Panc1 (cell line): ENCODE data around the gene FGD2. TPM values are rescaled to one million over a fixed set of nuclear protein-coding genes. Genes with fewer than 3 reads are reported as not detected.
A peak's percentile ranks its signal among the peaks of the same experiment; 100 is the strongest.

Source experiments
- ATAC-seq: fragments of 200-7000 bp; cut with Tn5 transposase; 2 replicates; pipeline ENCODE4 v1.9.1; 2020; ENCODE audit warnings: mild to moderate bottlenecking, moderate library complexity
- BruUV-seq: library from RNA; stranded (reverse); fragments of 400-500 nt; replicated peaks from 2 replicates; lab custom pipeline; 2021; lab: Mats Ljungman, UMichigan
- CTCF ChIA-PET: fragments of 300-600 bp; sonication (Branson Sonifier 250); formaldehyde crosslinking; loops from one replicate; lab custom pipeline; 2022; ENCODE audit warnings: antibody characterized with exemption; lab: Charles Lee
- POLR2A ChIA-PET: fragments of 300-600 bp; sonication (Branson Sonifier 250); formaldehyde crosslinking; loops from one replicate; lab custom pipeline; 2022; ENCODE audit warnings: antibody characterized with exemption; lab: Charles Lee
- DNase-seq: peaks from one replicate; pipeline ENCODE4 v3.0.0-alpha.2; 2010; ENCODE audit warnings: low read depth, low spot score
- H3K27ac ChIP-seq: 2 replicates; pipeline ENCODE4 v1.5.1; 2011; ENCODE audit warnings: mild to moderate bottlenecking, low read length, inconsistent platforms
- H3K27me3 ChIP-seq: fragments of 200-500 bp; sonication (Bioruptor generic); 2 replicates; pipeline ENCODE4 v1.6.0; 2014; ENCODE audit warnings: low read length, inconsistent platforms; ENCODE audit not compliant: control insufficient read depth, insufficient read depth
- H3K36me3 ChIP-seq: fragments of 200-500 bp; sonication (Bioruptor generic); 2 replicates; pipeline ENCODE4 v1.5.1; 2014; ENCODE audit warnings: inconsistent platforms, mild to moderate bottlenecking, low read length, moderate library complexity; ENCODE audit not compliant: control insufficient read depth, insufficient read depth
- H3K4me1 ChIP-seq: 2 replicates; pipeline ENCODE4 v1.5.1; 2011; ENCODE audit warnings: inconsistent platforms, mild to moderate bottlenecking, low read length, moderate library complexity; ENCODE audit not compliant: control insufficient read depth, insufficient read depth
- H3K4me3 ChIP-seq, 2 experiments: 2 replicates each; pipeline ENCODE4 v1.5.1; 2011 to 2012; ENCODE audit warnings: low read depth in 2 of 2, low read length in 2 of 2, mild to moderate bottlenecking in 2 of 2, inconsistent platforms in 1 of 2, moderate library complexity in 1 of 2
- H3K9me3 ChIP-seq: fragments of 200-500 bp; sonication (Bioruptor generic); 2 replicates; pipeline ENCODE4 v1.5.1; 2014; ENCODE audit warnings: low read depth, mild to moderate bottlenecking, inconsistent platforms, low read length, moderate library complexity; ENCODE audit not compliant: control insufficient read depth, insufficient read depth
- POLR2AphosphoS5 ChIP-seq: IDR thresholded peaks from 2 replicates; pipeline ENCODE4 v1.6.1; 2012; ENCODE audit warnings: mild to moderate bottlenecking, low read depth, low read length, moderate library complexity
- SIN3A ChIP-seq: IDR thresholded peaks from 2 replicates; pipeline ENCODE4 v1.6.1; 2012; ENCODE audit warnings: low read depth, mild to moderate bottlenecking, low read length, moderate library complexity, borderline replicate concordance; ENCODE audit not compliant: insufficient read depth
- TCF7L2 ChIP-seq: IDR thresholded peaks from 2 replicates; pipeline ENCODE4 v1.6.1; 2011; ENCODE audit warnings: mild to moderate bottlenecking, low read depth, low read length, inconsistent platforms
- in situ Hi-C: cut with HindIII; loops from 2 replicates; pipeline ENCODE4 v1.10.0; 2016; ENCODE audit warnings: low sequenced_read_pairs, low pct_unique_long_range_greater_than_20kb
- intact Hi-C: fragments of 100-400 bp; cut with micrococcal nuclease; formaldehyde crosslinking; loops from one replicate; pipeline ENCODE4 v1.10.0; 2022; ENCODE audit not compliant: unreplicated experiment
- total RNA-seq: library from RNA; stranded (reverse); gene quantifications from one replicate; pipeline ENCODE4 v1.2.1, GENCODE V29; 2021; ENCODE audit not compliant: unreplicated experiment
- TF ChIP-seq, protein P1 (sequence below): fragments of 450-650 bp; IDR thresholded peaks from 2 replicates; pipeline ENCODE4 v1.5.1; 2017; ENCODE audit warnings: mild to moderate bottlenecking
- TF ChIP-seq, protein P2 (sequence below), 2 experiments: IDR thresholded peaks; 2 replicates each; pipeline ENCODE4 v1.6.1; 2011 to 2012; ENCODE audit warnings: low read depth in 2 of 2, control low read depth in 1 of 2, low read length in 1 of 2, mild to moderate bottlenecking in 1 of 2, moderate library complexity in 1 of 2; ENCODE audit not compliant: insufficient read depth in 1 of 2

The FGD2 gene
- total RNA-seq, 1 experiment from 2014 or later, result 0.10 TPM

DNA sequence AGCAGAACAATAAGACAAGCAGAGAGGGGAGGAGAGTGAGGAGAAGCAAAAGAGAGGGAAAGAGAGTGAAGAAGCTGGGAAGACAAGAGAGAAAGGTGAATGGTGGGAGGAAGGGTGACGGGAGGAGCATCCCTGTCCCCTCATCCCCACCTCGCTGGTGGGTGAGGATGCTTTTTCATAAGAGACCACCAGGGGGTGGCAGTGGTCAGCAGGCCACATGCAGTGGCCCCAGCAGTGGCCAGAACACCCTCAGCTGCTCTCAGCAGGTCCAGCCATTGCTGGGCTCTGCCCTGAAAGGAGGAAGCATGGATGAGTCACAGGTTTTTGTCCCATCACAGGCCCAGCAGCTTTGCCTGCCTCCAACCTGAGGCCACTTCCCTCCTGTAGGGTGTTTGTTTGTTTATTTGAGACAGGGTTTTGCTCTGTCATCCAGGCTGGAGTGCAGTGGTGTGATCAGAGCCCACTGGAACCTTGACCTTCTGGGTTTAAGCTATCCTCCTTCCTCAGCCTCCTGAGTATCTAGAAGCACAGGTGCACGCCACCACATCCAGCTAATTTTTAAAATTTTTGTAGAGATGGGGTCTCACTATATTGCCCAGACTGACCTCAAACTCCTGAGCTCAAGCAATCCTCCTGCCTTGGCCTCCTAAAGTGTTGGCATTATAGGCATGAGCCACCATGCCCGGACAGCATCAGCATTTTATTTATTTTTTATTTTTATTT is 24.0 kb downstream of the FGD2 start:
- Histone ChIP-seq H3K9me3 (no peaks in the 10 kb centered on the region), H3K27ac (no peak overlapping the region), H3K4me3 (no peak overlapping the region), H3K27me3 (no peaks in the 10 kb centered on the region), H3K36me3 (no peaks in the 10 kb centered on the region), H3K4me1 (0 out of 2 replicates have a peak, but pooled peaks cover 7% of the 10 kb centered on the region)
- no TSS peak for BruUV-seq
- ChIA-PET CTCF (interaction anchor here (0.5 to 3.0 kb wide), 7 partner anchors 10 to 181 kb away, joined by 3 to 9 read pairs (median 3); no protein-coding TSS in a partner anchor), POLR2A (interaction anchor here (0.6 kb wide), 1 partner anchor 176 kb away, joined by 8 read pairs; no protein-coding TSS in a partner anchor)
- intact Hi-C loops (no loop called here), in situ Hi-C loops (no loop called here)
- ATAC-seq, result peak; percentile 88
- TF ChIP-seq SIN3A (no peak), POLR2AphosphoS5 (no peak), TCF7L2 (no peak)
- TF ChIP-seq, protein P1, sequence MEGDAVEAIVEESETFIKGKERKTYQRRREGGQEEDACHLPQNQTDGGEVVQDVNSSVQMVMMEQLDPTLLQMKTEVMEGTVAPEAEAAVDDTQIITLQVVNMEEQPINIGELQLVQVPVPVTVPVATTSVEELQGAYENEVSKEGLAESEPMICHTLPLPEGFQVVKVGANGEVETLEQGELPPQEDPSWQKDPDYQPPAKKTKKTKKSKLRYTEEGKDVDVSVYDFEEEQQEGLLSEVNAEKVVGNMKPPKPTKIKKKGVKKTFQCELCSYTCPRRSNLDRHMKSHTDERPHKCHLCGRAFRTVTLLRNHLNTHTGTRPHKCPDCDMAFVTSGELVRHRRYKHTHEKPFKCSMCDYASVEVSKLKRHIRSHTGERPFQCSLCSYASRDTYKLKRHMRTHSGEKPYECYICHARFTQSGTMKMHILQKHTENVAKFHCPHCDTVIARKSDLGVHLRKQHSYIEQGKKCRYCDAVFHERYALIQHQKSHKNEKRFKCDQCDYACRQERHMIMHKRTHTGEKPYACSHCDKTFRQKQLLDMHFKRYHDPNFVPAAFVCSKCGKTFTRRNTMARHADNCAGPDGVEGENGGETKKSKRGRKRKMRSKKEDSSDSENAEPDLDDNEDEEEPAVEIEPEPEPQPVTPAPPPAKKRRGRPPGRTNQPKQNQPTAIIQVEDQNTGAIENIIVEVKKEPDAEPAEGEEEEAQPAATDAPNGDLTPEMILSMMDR, result peak; percentile 90
- TF ChIP-seq, protein P2, sequence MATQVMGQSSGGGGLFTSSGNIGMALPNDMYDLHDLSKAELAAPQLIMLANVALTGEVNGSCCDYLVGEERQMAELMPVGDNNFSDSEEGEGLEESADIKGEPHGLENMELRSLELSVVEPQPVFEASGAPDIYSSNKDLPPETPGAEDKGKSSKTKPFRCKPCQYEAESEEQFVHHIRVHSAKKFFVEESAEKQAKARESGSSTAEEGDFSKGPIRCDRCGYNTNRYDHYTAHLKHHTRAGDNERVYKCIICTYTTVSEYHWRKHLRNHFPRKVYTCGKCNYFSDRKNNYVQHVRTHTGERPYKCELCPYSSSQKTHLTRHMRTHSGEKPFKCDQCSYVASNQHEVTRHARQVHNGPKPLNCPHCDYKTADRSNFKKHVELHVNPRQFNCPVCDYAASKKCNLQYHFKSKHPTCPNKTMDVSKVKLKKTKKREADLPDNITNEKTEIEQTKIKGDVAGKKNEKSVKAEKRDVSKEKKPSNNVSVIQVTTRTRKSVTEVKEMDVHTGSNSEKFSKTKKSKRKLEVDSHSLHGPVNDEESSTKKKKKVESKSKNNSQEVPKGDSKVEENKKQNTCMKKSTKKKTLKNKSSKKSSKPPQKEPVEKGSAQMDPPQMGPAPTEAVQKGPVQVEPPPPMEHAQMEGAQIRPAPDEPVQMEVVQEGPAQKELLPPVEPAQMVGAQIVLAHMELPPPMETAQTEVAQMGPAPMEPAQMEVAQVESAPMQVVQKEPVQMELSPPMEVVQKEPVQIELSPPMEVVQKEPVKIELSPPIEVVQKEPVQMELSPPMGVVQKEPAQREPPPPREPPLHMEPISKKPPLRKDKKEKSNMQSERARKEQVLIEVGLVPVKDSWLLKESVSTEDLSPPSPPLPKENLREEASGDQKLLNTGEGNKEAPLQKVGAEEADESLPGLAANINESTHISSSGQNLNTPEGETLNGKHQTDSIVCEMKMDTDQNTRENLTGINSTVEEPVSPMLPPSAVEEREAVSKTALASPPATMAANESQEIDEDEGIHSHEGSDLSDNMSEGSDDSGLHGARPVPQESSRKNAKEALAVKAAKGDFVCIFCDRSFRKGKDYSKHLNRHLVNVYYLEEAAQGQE (IDR thresholded peaks at IDR 0.05; ENCODE audit: insufficient read depth in 1 of 2, low read depth in 2 of 2, low read length in 1 of 2), result no peak
- no peak for DNase-seq

DNA sequence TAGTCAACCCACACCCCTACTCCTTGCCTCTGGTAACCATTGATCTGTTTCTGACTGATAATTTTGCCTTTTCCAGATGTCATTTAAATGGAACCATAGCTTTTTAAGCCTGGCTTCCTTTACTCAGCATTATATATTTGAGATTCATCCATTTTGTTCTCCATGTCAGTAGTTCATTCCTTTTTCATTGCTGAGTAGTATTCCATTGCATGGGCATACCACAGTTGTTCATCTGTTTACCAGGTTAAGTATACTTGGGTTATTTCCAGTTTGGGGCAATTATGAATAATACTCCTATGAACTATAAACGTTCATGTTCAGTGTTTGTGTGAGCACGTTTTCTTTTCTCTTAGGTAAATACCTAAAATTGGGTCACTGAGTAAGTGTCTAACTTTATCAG is 25.1 kb downstream of the FGD2 start:
- Histone ChIP-seq H3K27me3 (no peaks in the 10 kb centered on the region), H3K4me3 (no peak overlapping the region), H3K36me3 (no peaks in the 10 kb centered on the region), H3K4me1 (no peaks in the 10 kb centered on the region), H3K9me3 (no peaks in the 10 kb centered on the region), H3K27ac (no peak overlapping the region)
- no peak for ATAC-seq
- DNase-seq, result no peak
- POLR2A ChIA-PET, result no interaction called here
- TF ChIP-seq, protein P1, result no peak
- TF ChIP-seq, protein P2 (IDR thresholded peaks at IDR 0.05; ENCODE audit: insufficient read depth in 1 of 2, low read depth in 2 of 2, low read length in 1 of 2), result no peak
- TF ChIP-seq SIN3A (no peak), TCF7L2 (no peak), POLR2AphosphoS5 (no peak)
- intact Hi-C loops, result no loop called here
- no TSS peak for BruUV-seq
- CTCF ChIA-PET, result interaction anchor here (1.0 to 3.0 kb wide), 2 partner anchors 20 to 141 kb away, joined by 3 to 8 read pairs; no protein-coding TSS in a partner anchor
- in situ Hi-C loops, result no loop called here
